Breast epithelium (tissue), 4 donors: Measurements from ENCODE around the gene ZKSCAN5. TPM values are rescaled to one million over a fixed set of nuclear protein-coding genes. Genes with fewer than 3 reads are reported as not detected.

Experiments used
- DNase-seq, 2 donors: peaks; one replicate each; pipeline ENCODE4 v3.0.0-alpha.2; 2019; ENCODE audit warnings: low spot score in 2 of 2
- H3K27ac ChIP-seq, 2 donors: fragments of 200-600 bp; sonication (generic) in 1 of 2; one replicate each; pipeline ENCODE4 v1.5.1; 2016 to 2019; ENCODE audit warnings: mild to moderate bottlenecking in 1 of 2
- H3K27me3 ChIP-seq, 2 donors: fragments of 200-600 bp; sonication (generic) in 1 of 2; one replicate each; pipeline versions ENCODE4 v1.5.1 to v1.6.0; 2017 to 2019; ENCODE audit warnings: control low read depth in 1 of 2, mild to moderate bottlenecking in 1 of 2
- H3K36me3 ChIP-seq: fragments of 200-600 bp; one replicate; pipeline ENCODE4 v1.5.1; 2019
- H3K4me1 ChIP-seq, 2 donors: fragments of 200-600 bp; sonication (generic); one replicate each; pipeline ENCODE4 v1.5.1; 2016 to 2019; ENCODE audit warnings: control low read depth in 1 of 2
- H3K4me3 ChIP-seq, 3 donors: fragments of 200-600 bp; sonication (generic); 1 replicate in 2 of 3; 2 replicates in 1 of 3; pipeline ENCODE4 v1.5.1; 2016 to 2019; ENCODE audit warnings: mild to moderate bottlenecking in 3 of 3, moderate library complexity in 2 of 3
- H3K9me3 ChIP-seq, 2 donors: fragments of 200-600 bp; sonication (generic) in 1 of 2; one replicate each; pipeline ENCODE4 v1.5.1; 2016 to 2019; ENCODE audit warnings: control low read depth in 1 of 2
- CTCF ChIP-seq, 3 donors: fragments of 450-650 bp; IDR thresholded peaks; one replicate each; pipeline ENCODE4 v1.5.1; 2016 to 2017; ENCODE audit warnings: antibody characterized with exemption in 3 of 3, mild to moderate bottlenecking in 3 of 3, moderate library complexity in 3 of 3
- POLR2A ChIP-seq: fragments of 450-650 bp; IDR thresholded peaks from one replicate; pipeline ENCODE4 v1.6.1; 2016; ENCODE audit warnings: antibody characterized with exemption, mild to moderate bottlenecking, moderate library complexity
- POLR2AphosphoS5 ChIP-seq, 3 donors: sonication (generic); formaldehyde crosslinking; IDR thresholded peaks; one replicate each; pipeline ENCODE4 v1.6.1; 2017; ENCODE audit warnings: antibody characterized with exemption in 3 of 3
- intact Hi-C: fragments of 100-400 bp; cut with DNase I; formaldehyde crosslinking; loops from one replicate; pipeline ENCODE4 v1.15.1; 2023; ENCODE audit warnings: low total_unique reads
- total RNA-seq, 3 donors: library from RNA; depleted of rRNA; stranded (reverse); fragments of >200 nt; gene quantifications; one replicate each; pipeline ENCODE4 v1.1.0, GENCODE V29; 2016

The ZKSCAN5 gene
- total RNA-seq, 3 donors from 2014 or later: 7.5 to 11.0 (median 8.0) TPM

GRCh38 chr7:99468336-99468918 lies 36.0 kb upstream of the ZKSCAN5 start:
- Histone ChIP-seq H3K36me3 (no peaks in the 10 kb centered on the region), H3K27ac (no peak overlapping the region), H3K9me3 (no peaks in the 10 kb centered on the region), H3K4me3 (no peak overlapping the region), H3K4me1 (peaks cover 0 to 10% of the 10 kb centered on the region in 2 donors), H3K27me3 (no peaks in the 10 kb centered on the region)
- DNase-seq: no peak
- intact Hi-C loops: no loop called here
- TF ChIP-seq POLR2A (no peak), CTCF (IDR thresholded peaks at IDR 0.05) (no peak), POLR2AphosphoS5 (IDR thresholded peaks at IDR 0.05) (no peak)

GRCh38 chr7:99469381-99470065 lies 34.9 kb upstream of the ZKSCAN5 start:
- Histone ChIP-seq H3K27me3 (no peaks in the 10 kb centered on the region), H3K4me3 (peak overlapping the region; percentile 7 to 27 (median 22)), H3K27ac (peak overlapping the region; percentile 67 to 92), H3K4me1 (peaks cover 0 to 14% of the 10 kb centered on the region in 2 donors), H3K36me3 (no peaks in the 10 kb centered on the region), H3K9me3 (no peaks in the 10 kb centered on the region)
- DNase-seq: no peak
- TF ChIP-seq POLR2A (no peak), POLR2AphosphoS5 (IDR thresholded peaks at IDR 0.05) (no peak), CTCF (IDR thresholded peaks at IDR 0.05) (no peak)
- intact Hi-C loops: no loop called here

- Histone ChIP-seq H3K4me1 (peaks cover 0 to 8% of the 10 kb centered on the region in 2 donors), H3K27me3 (no peaks in the 10 kb centered on the region), H3K4me3 (peak within 1 kb of the TSS; percentile 64 to 86 (median 78)), H3K9me3 (no peaks in the 10 kb centered on the region), H3K36me3 (no peaks in the 10 kb centered on the region), H3K27ac (peak within 1 kb of the TSS; percentile 86 to 92)
- TF ChIP-seq CTCF (IDR thresholded peaks at IDR 0.05) (peak in 1 of 3 donors; percentile 13), POLR2AphosphoS5 (IDR thresholded peaks at IDR 0.05) (peak; percentile 34 to 58 (median 38)), POLR2A (no peak)
- DNase-seq: peak; percentile 99
- intact Hi-C loops: no loop called here
These were observed 31.7 kb upstream of the ZKSCAN5 start, which contains the start of gene ZNF789 for GRCh38 chr7:99472561-99473314. ZNF789 (plus strand) TSS chr7:99472890; CDS start chr7:99476457, 3,567 bp downstream.

GRCh38 chr7:99473315-99473596 lies 31.2 kb upstream of the ZKSCAN5 start:
- Histone ChIP-seq H3K4me3 (peak overlapping the region; percentile 64 to 86 (median 78)), H3K9me3 (no peaks in the 10 kb centered on the region), H3K27ac (peak overlapping the region in 1 of 2 donors; percentile 86), H3K27me3 (no peaks in the 10 kb centered on the region), H3K36me3 (no peaks in the 10 kb centered on the region), H3K4me1 (peaks cover 0 to 8% of the 10 kb centered on the region in 2 donors)
- TF ChIP-seq CTCF (IDR thresholded peaks at IDR 0.05) (no peak), POLR2AphosphoS5 (IDR thresholded peaks at IDR 0.05) (no peak), POLR2A (no peak)
- intact Hi-C loops: no loop called here
- no peak for DNase-seq

GRCh38 chr7:99476107-99476506 lies 28.4 kb upstream of the ZKSCAN5 start:
- no peak for TF ChIP-seq POLR2AphosphoS5 (IDR thresholded peaks at IDR 0.05)
- TF ChIP-seq CTCF (IDR thresholded peaks at IDR 0.05): no peak
- no peak for TF ChIP-seq POLR2A
- no peaks in the 10 kb centered on the region for H3K27me3 ChIP-seq
- no peaks in the 10 kb centered on the region for H3K36me3 ChIP-seq
- no peak overlapping the region for H3K27ac ChIP-seq
- H3K9me3 ChIP-seq: no peaks in the 10 kb centered on the region
- intact Hi-C loops: no loop called here
- H3K4me3 ChIP-seq: no peak overlapping the region
- H3K4me1 ChIP-seq: peaks cover 0 to 8% of the 10 kb centered on the region in 2 donors
- no peak for DNase-seq
